Breast epithelium (tissue), 4 donors: ENCODE measurements around the gene CDC14B. TPM values are rescaled to one million over a fixed set of nuclear protein-coding genes. Genes with fewer than 3 reads are reported as not detected.

Experiments used
- DNase-seq, 2 donors: peaks; one replicate each; pipeline ENCODE4 v3.0.0-alpha.2; 2019; ENCODE audit warnings: low spot score in 2 of 2
- H3K27ac ChIP-seq, 2 donors: fragments of 200-600 bp; sonication (generic) in 1 of 2; one replicate each; pipeline ENCODE4 v1.5.1; 2016 to 2019; ENCODE audit warnings: mild to moderate bottlenecking in 1 of 2
- H3K27me3 ChIP-seq, 2 donors: fragments of 200-600 bp; sonication (generic) in 1 of 2; one replicate each; pipeline versions ENCODE4 v1.5.1 to v1.6.0; 2017 to 2019; ENCODE audit warnings: control low read depth in 1 of 2, mild to moderate bottlenecking in 1 of 2
- H3K36me3 ChIP-seq: fragments of 200-600 bp; one replicate; pipeline ENCODE4 v1.5.1; 2019
- H3K4me1 ChIP-seq, 2 donors: fragments of 200-600 bp; sonication (generic); one replicate each; pipeline ENCODE4 v1.5.1; 2016 to 2019; ENCODE audit warnings: control low read depth in 1 of 2
- H3K4me3 ChIP-seq, 3 donors: fragments of 200-600 bp; sonication (generic); 1 replicate in 2 of 3; 2 replicates in 1 of 3; pipeline ENCODE4 v1.5.1; 2016 to 2019; ENCODE audit warnings: mild to moderate bottlenecking in 3 of 3, moderate library complexity in 2 of 3
- H3K9me3 ChIP-seq, 2 donors: fragments of 200-600 bp; sonication (generic) in 1 of 2; one replicate each; pipeline ENCODE4 v1.5.1; 2016 to 2019; ENCODE audit warnings: control low read depth in 1 of 2
- CTCF ChIP-seq, 3 donors: fragments of 450-650 bp; IDR thresholded peaks; one replicate each; pipeline ENCODE4 v1.5.1; 2016 to 2017; ENCODE audit warnings: antibody characterized with exemption in 3 of 3, mild to moderate bottlenecking in 3 of 3, moderate library complexity in 3 of 3
- POLR2A ChIP-seq: fragments of 450-650 bp; IDR thresholded peaks from one replicate; pipeline ENCODE4 v1.6.1; 2016; ENCODE audit warnings: antibody characterized with exemption, mild to moderate bottlenecking, moderate library complexity
- POLR2AphosphoS5 ChIP-seq, 3 donors: sonication (generic); formaldehyde crosslinking; IDR thresholded peaks; one replicate each; pipeline ENCODE4 v1.6.1; 2017; ENCODE audit warnings: antibody characterized with exemption in 3 of 3
- intact Hi-C: fragments of 100-400 bp; cut with DNase I; formaldehyde crosslinking; loops from one replicate; pipeline ENCODE4 v1.15.1; 2023; ENCODE audit warnings: low total_unique reads
- total RNA-seq, 3 donors: library from RNA; depleted of rRNA; stranded (reverse); fragments of >200 nt; gene quantifications; one replicate each; pipeline ENCODE4 v1.1.0, GENCODE V29; 2016

The CDC14B gene
- total RNA-seq, 3 donors from 2014 or later: 22.0 to 33.4 (median 23.9) TPM

DNA sequence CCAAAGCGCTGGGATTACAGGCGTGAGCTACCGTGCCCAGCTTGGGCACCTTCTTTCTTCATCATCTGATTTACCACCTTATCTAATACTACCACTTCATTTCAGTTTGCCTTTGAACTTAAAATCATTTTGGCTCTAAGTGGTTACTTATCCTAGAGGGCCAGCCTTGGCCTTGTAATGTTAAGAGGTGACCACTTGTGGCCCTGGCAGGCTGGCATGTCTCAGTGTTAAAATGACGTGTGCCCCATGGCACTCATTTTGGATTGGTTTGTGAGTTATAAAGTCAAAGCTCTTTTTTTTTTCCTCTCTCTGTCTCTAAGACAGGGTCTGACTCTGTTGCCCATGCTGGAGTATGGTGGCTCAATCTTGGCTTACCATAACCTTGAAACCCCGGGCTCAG, 151.9 kb downstream of the CDC14B start:
- H3K36me3 ChIP-seq: no peaks in the 10 kb centered on the region
- TF ChIP-seq CTCF (IDR thresholded peaks at IDR 0.05) (no peak), POLR2A (no peak), POLR2AphosphoS5 (IDR thresholded peaks at IDR 0.05) (no peak)
- no peak overlapping the region for H3K27ac ChIP-seq
- no peaks in the 10 kb centered on the region for H3K9me3 ChIP-seq
- intact Hi-C loops: no loop called here
- no peak overlapping the region for H3K4me3 ChIP-seq
- H3K4me1 ChIP-seq: no peaks in the 10 kb centered on the region
- no peak for DNase-seq
- H3K27me3 ChIP-seq: no peaks in the 10 kb centered on the region

DNA sequence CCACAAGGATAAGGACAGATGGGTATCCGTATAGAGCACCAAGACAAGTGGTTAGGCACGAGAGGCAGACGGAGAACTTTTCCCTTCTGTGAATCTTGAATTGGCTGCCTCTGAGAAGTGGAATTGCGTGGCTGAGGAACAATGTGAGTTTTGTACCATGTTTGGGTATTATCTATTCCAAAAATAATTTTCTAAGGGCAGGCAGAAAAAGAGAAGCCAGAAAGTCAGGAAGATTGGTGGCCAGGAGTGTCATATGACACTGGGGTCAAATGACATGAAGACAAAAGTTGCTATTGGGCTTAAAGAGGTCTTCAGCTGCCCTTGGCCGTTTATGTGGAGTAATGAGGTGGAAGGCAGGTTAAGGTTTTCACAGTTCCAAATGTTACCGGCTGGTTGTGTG, 155.2 kb downstream of the CDC14B start:
- Histone ChIP-seq H3K4me1 (no peaks in the 10 kb centered on the region), H3K36me3 (no peaks in the 10 kb centered on the region), H3K9me3 (no peaks in the 10 kb centered on the region), H3K27ac (no peak overlapping the region), H3K4me3 (no peak overlapping the region), H3K27me3 (no peaks in the 10 kb centered on the region)
- DNase-seq: no peak
- TF ChIP-seq CTCF (IDR thresholded peaks at IDR 0.05): no peak
- TF ChIP-seq POLR2A: no peak
- no peak for TF ChIP-seq POLR2AphosphoS5 (IDR thresholded peaks at IDR 0.05)
- intact Hi-C loops: no loop called here

- no peaks in the 10 kb centered on the region for H3K36me3 ChIP-seq
- H3K4me1 ChIP-seq: no peaks in the 10 kb centered on the region
- no peak overlapping the region for H3K4me3 ChIP-seq
- TF ChIP-seq CTCF (IDR thresholded peaks at IDR 0.05) (no peak), POLR2AphosphoS5 (IDR thresholded peaks at IDR 0.05) (no peak), POLR2A (no peak)
- H3K27me3 ChIP-seq: no peaks in the 10 kb centered on the region
- intact Hi-C loops: no loop called here
- no peak for DNase-seq
- H3K27ac ChIP-seq: no peak overlapping the region
- H3K9me3 ChIP-seq: no peaks in the 10 kb centered on the region
Measured at GRCh38 chr9:96462541-96462940, 157.1 kb downstream of the CDC14B start.

GRCh38 chr9:96461336-96461735, 158.3 kb downstream of the CDC14B start:
- Histone ChIP-seq H3K4me1 (no peaks in the 10 kb centered on the region), H3K4me3 (no peak overlapping the region), H3K27me3 (no peaks in the 10 kb centered on the region), H3K9me3 (no peaks in the 10 kb centered on the region), H3K36me3 (no peaks in the 10 kb centered on the region), H3K27ac (no peak overlapping the region)
- DNase-seq: no peak
- intact Hi-C loops: no loop called here
- TF ChIP-seq POLR2A: no peak
- TF ChIP-seq POLR2AphosphoS5 (IDR thresholded peaks at IDR 0.05): no peak
- TF ChIP-seq CTCF (IDR thresholded peaks at IDR 0.05): no peak

DNA sequence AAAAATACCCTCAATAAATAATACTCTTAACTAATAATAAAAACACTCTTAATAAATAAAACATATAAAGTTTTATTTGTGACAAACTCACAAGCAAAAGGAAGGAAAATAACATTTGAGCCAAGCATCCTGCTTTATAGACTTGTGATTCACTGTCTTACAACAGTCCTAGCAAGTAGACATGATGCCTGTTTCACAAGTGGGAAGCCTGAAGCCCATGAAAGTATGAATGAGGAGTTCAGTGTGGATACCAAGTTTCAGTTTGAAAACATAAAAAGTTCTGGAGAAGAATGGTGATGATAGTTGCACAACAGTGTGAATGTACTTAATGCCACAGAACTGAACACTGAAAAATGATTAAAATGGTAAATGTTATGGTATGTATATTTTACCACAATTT, 158.8 kb downstream of the CDC14B start:
- TF ChIP-seq CTCF (IDR thresholded peaks at IDR 0.05) (no peak), POLR2A (no peak), POLR2AphosphoS5 (IDR thresholded peaks at IDR 0.05) (no peak)
- Histone ChIP-seq H3K4me3 (no peak overlapping the region), H3K27me3 (no peaks in the 10 kb centered on the region), H3K27ac (no peak overlapping the region), H3K4me1 (no peaks in the 10 kb centered on the region), H3K9me3 (no peaks in the 10 kb centered on the region), H3K36me3 (no peaks in the 10 kb centered on the region)
- no peak for DNase-seq
- intact Hi-C loops: no loop called here
